GM12864 (cell line): ENCODE measurements around the gene PRDX6.
"Not testable (repeated sequence)": the region's sequence is repeated elsewhere in the genome, so short reads cannot be mapped to it uniquely, and the experiment has no call there.

ENCODE experiments used
- DNase-seq: peaks from one replicate; pipeline ENCODE4 v3.0.0-alpha.2; 2011; ENCODE audit warnings: low read depth
- H3K4me3 ChIP-seq: 2 replicates; pipeline ENCODE4 v1.5.1; 2011; ENCODE audit warnings: mild to moderate bottlenecking, low read depth, low read length, control low read depth
- CTCF ChIP-seq: IDR thresholded peaks from 2 replicates; pipeline ENCODE4 v1.5.1; 2011; ENCODE audit warnings: low read depth, mild to moderate bottlenecking, moderate library complexity, low read length, control low read depth, inconsistent platforms; ENCODE audit errors: missing control alignments

The PRDX6 gene

DNA sequence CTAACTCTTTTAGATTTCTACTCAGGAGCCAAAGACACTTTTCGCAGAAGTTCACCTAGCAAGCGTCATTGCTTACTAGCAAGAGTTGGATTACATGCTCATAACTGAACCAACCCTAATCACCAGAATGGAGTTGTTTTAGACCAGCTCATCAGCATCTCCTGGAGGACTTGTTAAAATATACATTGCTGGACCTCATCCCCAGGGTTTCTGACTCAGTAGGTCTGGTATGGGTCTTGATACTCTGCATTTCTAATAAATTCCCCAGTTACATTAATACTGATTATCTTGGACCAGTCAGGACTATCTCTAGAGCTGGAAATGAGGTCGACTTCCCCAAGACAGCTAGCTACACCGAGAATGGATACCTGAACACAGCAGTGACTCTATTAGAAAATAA lies 9.7 kb upstream of the PRDX6 start:
- no peak for TF ChIP-seq CTCF
- no peak overlapping the region for H3K4me3 ChIP-seq
- DNase-seq = no peak

- no peak overlapping the region for H3K4me3 ChIP-seq
- DNase-seq = no peak
- no peak for TF ChIP-seq CTCF
These were observed 7.5 kb upstream of the PRDX6 start for GRCh38 chr1:173469656-173470055.

DNA sequence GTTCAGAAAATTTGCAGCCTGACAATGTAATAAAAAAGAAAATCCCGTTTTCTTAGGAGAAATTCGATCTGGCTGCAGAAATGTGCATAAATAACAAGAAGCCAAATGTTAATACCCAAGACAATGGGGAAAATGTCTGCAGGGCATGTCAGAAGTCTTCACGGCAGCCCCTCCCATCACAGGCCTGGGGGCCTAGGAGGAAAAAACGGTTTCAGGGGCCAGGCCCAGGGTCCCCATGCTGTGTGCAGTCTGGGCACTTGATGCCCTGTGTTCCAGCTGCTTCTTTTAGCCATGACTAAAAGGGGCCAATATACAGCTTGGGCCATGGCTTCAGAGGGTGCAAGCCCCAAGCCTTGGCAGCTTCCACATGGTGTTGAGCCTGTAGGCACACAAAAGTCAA lies 6.5 kb upstream of the PRDX6 start:
- DNase-seq = no peak
- no peak for TF ChIP-seq CTCF
- H3K4me3 ChIP-seq = no peak overlapping the region

DNA sequence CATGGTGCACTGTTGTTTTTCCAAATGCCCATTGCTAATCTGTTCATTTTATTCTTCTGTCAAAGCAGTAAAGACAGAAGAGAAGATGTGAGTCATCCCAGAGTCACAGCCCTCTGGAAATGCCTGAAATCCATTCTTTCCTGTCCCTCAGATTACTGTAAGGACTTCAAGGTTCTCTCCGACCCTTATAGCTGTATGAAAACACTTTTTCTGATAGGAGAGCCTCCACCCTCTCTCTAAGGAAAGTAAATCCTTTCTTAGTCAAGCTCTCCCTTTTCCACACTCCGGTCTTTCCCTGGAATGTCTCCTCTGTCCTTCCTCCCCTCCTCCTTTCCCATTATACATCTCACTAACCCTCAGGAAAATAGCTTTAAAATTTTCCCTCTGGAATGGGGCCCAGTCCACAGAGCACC lies 3.5 kb upstream of the PRDX6 start:
- no peak for TF ChIP-seq CTCF
- no peak overlapping the region for H3K4me3 ChIP-seq
- no peak for DNase-seq

DNA sequence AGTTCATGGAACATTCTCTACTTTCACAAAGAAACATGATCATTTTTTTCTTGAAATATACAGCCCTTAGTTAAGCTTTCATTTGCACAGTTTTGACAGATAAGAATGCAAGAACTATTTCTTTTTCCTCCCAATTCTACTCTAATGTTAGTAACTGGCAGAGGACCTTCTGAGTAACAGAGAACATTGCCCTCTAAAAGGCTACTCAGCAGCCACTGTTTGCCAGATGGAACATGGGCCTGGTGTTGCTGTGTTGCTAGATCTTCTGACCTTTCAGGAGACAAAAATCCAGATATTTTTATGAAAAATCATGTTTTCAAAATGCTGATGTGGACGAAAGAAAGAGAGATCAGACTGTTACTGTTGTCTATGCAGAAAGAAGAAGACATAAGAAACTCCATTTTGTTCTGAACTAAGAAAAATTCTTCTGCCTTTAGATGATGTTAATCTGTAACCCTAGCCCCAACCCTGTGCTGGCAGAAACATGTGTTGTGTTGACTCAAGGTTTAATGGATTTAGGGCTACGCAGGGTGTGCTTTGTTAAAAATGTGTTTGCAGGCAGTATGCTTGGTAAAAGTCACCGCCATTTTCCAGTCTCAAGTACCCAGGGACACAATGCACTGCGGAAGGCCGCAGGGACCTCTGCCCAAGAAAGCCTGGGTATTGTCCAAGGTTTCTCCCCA lies 2.9 kb upstream of the PRDX6 start:
- no peak for DNase-seq
- H3K4me3 ChIP-seq = no peak overlapping the region
- no peak for TF ChIP-seq CTCF

DNA sequence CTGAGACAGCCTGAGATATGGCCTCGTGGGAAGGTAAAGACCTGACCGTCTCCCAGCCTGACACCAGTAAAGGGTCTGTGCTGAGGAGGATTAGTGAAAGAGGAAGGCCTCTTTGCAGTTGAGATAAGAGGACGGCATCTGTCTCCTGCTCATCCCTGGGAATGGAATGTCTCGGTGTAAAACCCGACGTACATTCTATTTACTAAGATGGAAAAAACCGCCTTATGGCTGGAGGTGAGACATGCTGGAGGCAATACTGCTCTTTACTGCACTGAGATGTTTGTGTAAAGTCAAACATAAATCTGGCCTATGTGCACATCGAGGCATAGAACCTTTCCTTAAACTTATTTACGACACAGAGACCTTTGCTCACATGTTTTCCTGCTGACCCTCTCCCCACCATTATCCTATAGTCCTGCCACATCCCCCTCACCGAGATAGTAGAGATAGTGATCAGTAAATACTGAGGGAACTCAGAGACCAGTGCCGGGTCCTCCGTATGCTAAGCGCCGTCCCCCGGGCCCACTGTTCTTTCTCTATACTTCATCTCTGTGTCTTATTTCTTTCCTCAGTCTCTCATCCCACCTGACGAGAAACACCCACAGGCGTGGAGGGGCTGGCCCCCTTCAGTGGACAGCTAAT lies 2.2 kb upstream of the PRDX6 start:
- H3K4me3 ChIP-seq, DNase-seq: not testable (repeated sequence)

- no peak for DNase-seq
- no peak for TF ChIP-seq CTCF
- peak overlapping the region; percentile 99 for H3K4me3 ChIP-seq
These were observed 1.5 kb upstream of the PRDX6 start for GRCh38 chr1:173475564-173476196.
